ENCODE results near the gene DYNC1I1. TPM values are rescaled to one million over a fixed set of nuclear protein-coding genes. Genes with fewer than 3 reads are reported as not detected.

Gene DYNC1I1
- total RNA-seq, 2 experiments from 2014 or later, result not detected

GRCh38 chr7:96085953-96086352, 313.6 kb downstream of the DYNC1I1 start:
- Mint-ChIP-seq H3K4me3 (no peak overlapping the region), H3K4me1 (ENCODE audit: low read depth) (no peaks in the 10 kb centered on the region), H3K27me3 (ENCODE audit: low read depth) (peaks cover 14% of the 10 kb centered on the region), H3K9me3 (ENCODE audit: insufficient read depth) (no peaks in the 10 kb centered on the region), H3K36me3 (ENCODE audit: low read depth) (no peaks in the 10 kb centered on the region), H3K27ac (no peak overlapping the region)
- ATAC-seq, result no peak
- DNase-seq, result no peak
- POLR2A ChIA-PET, result no interaction called here
- CTCF ChIA-PET, result interaction anchor here (0.8 to 1.3 kb wide), 2 partner anchors 8 to 941 kb away, joined by 4 read pairs; no protein-coding TSS in a partner anchor

- no peak for DNase-seq
- Mint-ChIP-seq H3K27me3 (ENCODE audit: low read depth) (peaks cover 13% of the 10 kb centered on the region), H3K4me1 (ENCODE audit: low read depth) (no peaks in the 10 kb centered on the region), H3K36me3 (ENCODE audit: low read depth) (no peaks in the 10 kb centered on the region), H3K4me3 (no peak overlapping the region), H3K27ac (no peak overlapping the region), H3K9me3 (ENCODE audit: insufficient read depth) (no peaks in the 10 kb centered on the region)
- ChIA-PET CTCF (no interaction called here), POLR2A (no interaction called here)
- no peak for ATAC-seq
Measured at GRCh38 chr7:96088579-96088978, 316.2 kb downstream of the DYNC1I1 start.

DNA sequence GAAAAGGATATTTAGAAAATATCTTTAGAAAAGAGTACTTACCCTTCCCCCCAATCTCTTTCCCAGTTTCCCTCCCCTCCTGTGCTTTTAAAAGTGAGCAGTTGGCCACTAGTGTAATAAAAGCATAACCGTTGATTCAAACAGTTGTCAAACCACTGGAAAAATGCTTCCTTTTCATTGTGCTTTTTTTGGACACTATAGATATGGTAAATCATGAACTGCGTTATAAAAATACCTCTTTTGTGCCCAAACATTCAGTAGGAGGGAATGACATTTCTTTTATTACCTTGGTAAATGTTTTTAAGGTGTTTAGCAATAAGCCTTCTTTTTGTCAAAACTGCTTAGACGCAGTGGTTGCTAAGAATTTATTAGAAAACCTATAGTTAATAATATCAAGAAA, 317.2 kb downstream of the DYNC1I1 start:
- CTCF ChIA-PET, result no interaction called here
- DNase-seq, result no peak
- H3K27me3 Mint-ChIP-seq (ENCODE audit: low read depth), result peaks cover 13% of the 10 kb centered on the region
- no peak overlapping the region for H3K4me3 Mint-ChIP-seq
- no peaks in the 10 kb centered on the region for H3K36me3 Mint-ChIP-seq (ENCODE audit: low read depth)
- no peaks in the 10 kb centered on the region for H3K9me3 Mint-ChIP-seq (ENCODE audit: insufficient read depth)
- POLR2A ChIA-PET, result no interaction called here
- no peak for ATAC-seq
- H3K27ac Mint-ChIP-seq, result no peak overlapping the region
- H3K4me1 Mint-ChIP-seq (ENCODE audit: low read depth), result no peaks in the 10 kb centered on the region

- no peaks in the 10 kb centered on the region for H3K36me3 Mint-ChIP-seq (ENCODE audit: low read depth)
- H3K4me1 Mint-ChIP-seq (ENCODE audit: low read depth), result no peaks in the 10 kb centered on the region
- no peak overlapping the region for H3K4me3 Mint-ChIP-seq
- no peak for DNase-seq
- ChIA-PET CTCF (interaction anchor here (1.0 kb wide), 1 partner anchor 14 kb away, joined by 3 read pairs; no protein-coding TSS in a partner anchor), POLR2A (no interaction called here)
- peaks cover 16% of the 10 kb centered on the region for H3K27me3 Mint-ChIP-seq (ENCODE audit: low read depth)
- no peak for ATAC-seq
- no peak overlapping the region for H3K27ac Mint-ChIP-seq
- no peaks in the 10 kb centered on the region for H3K9me3 Mint-ChIP-seq (ENCODE audit: insufficient read depth)
Measured at GRCh38 chr7:96090756-96091155, 318.4 kb downstream of the DYNC1I1 start.

DNA sequence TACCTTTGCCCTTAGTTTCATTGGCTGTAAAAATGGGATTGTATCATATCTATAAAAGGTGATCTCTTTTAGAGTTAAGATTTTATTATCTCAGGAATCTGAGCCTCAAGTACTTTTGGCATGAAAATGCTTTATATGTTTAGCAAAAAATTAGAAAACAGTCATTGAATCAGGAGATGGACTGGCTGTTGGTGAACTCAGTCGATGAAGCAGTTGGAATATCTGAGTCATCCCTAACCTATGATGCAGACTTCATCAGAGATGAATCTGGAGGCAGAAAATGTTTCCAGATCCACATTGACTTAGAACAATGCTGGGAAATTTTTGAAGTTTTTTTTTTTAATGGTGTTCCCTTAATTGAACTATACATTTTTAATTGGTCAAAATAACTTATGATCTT, 321.1 kb downstream of the DYNC1I1 start:
- H3K27ac Mint-ChIP-seq, result no peak overlapping the region
- CTCF ChIA-PET, result no interaction called here
- no peak for ATAC-seq

DNA sequence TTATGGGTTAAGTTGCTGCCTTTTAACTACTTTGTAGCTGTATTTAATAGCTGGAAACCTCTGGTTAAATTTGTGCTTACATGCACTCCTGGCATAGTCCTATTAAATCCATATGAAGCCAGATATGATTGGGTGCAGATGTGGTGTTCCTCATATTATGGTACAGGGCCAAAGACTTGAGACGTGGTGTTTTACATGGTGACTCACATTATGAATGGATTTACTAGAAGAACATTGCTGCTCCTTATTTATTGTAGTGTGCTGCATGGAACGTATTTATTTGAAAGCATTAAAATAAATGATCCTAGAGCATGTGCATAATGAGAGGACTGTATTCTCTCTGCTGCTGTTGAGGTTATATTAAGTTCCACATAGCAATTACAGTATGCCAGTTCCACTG, 325.5 kb downstream of the DYNC1I1 start:
- H3K27ac Mint-ChIP-seq, result no peak overlapping the region
- ATAC-seq (no peak), DNase-seq (no peak)
- POLR2A ChIA-PET, result no interaction called here
- H3K4me1 Mint-ChIP-seq (ENCODE audit: low read depth), result no peaks in the 10 kb centered on the region
- H3K36me3 Mint-ChIP-seq (ENCODE audit: low read depth), result no peaks in the 10 kb centered on the region
- no peaks in the 10 kb centered on the region for H3K9me3 Mint-ChIP-seq (ENCODE audit: insufficient read depth)
- CTCF ChIA-PET, result no interaction called here
- no peak overlapping the region for H3K4me3 Mint-ChIP-seq
- peaks cover 5% of the 10 kb centered on the region for H3K27me3 Mint-ChIP-seq (ENCODE audit: low read depth)

More for the DNA sequence above, 321.1 kb downstream of the DYNC1I1 start:
- no peak overlapping the region for H3K4me3 Mint-ChIP-seq
- H3K4me1 Mint-ChIP-seq (ENCODE audit: low read depth), result no peaks in the 10 kb centered on the region
- DNase-seq, result no peak
- no peaks in the 10 kb centered on the region for H3K9me3 Mint-ChIP-seq (ENCODE audit: insufficient read depth)
- POLR2A ChIA-PET, result no interaction called here
- H3K27me3 Mint-ChIP-seq (ENCODE audit: low read depth), result peaks cover 12% of the 10 kb centered on the region
- H3K36me3 Mint-ChIP-seq (ENCODE audit: low read depth), result no peaks in the 10 kb centered on the region

DNA sequence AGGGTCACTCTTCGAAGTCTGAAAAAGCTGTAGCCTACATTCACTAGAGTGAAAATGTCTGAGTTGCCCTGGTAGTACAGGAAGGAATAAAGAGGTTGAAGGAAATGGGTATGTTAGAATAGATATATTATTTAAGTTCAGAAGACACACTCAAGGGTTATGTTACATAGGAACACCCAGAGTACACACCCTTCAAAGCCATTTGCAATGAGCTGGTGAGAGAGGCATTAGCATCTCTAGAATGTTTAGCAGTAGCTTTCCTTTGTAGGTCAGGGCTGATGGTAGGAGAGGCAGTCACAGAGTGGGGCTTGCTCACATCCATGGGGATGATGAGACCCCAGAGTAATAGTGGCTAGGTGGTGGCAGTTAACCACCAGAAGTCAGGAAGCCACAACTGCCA, 328.4 kb downstream of the DYNC1I1 start:
- H3K4me1 Mint-ChIP-seq (ENCODE audit: low read depth), result no peaks in the 10 kb centered on the region
- no peak overlapping the region for H3K27ac Mint-ChIP-seq
- ATAC-seq (no peak), DNase-seq (no peak)
- POLR2A ChIA-PET, result no interaction called here
- no peaks in the 10 kb centered on the region for H3K9me3 Mint-ChIP-seq (ENCODE audit: insufficient read depth)
- H3K4me3 Mint-ChIP-seq, result no peak overlapping the region
- CTCF ChIA-PET, result no interaction called here
- no peaks in the 10 kb centered on the region for H3K36me3 Mint-ChIP-seq (ENCODE audit: low read depth)
- no peaks in the 10 kb centered on the region for H3K27me3 Mint-ChIP-seq (ENCODE audit: low read depth)

- no peak for ATAC-seq
- Mint-ChIP-seq H3K4me1 (ENCODE audit: low read depth) (no peaks in the 10 kb centered on the region), H3K9me3 (ENCODE audit: insufficient read depth) (no peaks in the 10 kb centered on the region), H3K27me3 (ENCODE audit: low read depth) (no peaks in the 10 kb centered on the region), H3K4me3 (no peak overlapping the region), H3K36me3 (ENCODE audit: low read depth) (no peaks in the 10 kb centered on the region), H3K27ac (no peak overlapping the region)
- ChIA-PET POLR2A (no interaction called here), CTCF (no interaction called here)
- no peak for DNase-seq
Measured at GRCh38 chr7:96102096-96102811, 329.9 kb downstream of the DYNC1I1 start.

- CTCF ChIA-PET, result no interaction called here
Measured at GRCh38 chr7:96104984-96105383, 332.6 kb downstream of the DYNC1I1 start.

GRCh38 chr7:96111405-96111804, 339.1 kb downstream of the DYNC1I1 start:
- POLR2A ChIA-PET, result no interaction called here
- peaks cover 8% of the 10 kb centered on the region for H3K27me3 Mint-ChIP-seq (ENCODE audit: low read depth)
- H3K36me3 Mint-ChIP-seq (ENCODE audit: low read depth), result no peaks in the 10 kb centered on the region
- no peak for DNase-seq
- no peaks in the 10 kb centered on the region for H3K4me1 Mint-ChIP-seq (ENCODE audit: low read depth)
- CTCF ChIA-PET, result no interaction called here
- no peak overlapping the region for H3K27ac Mint-ChIP-seq
- H3K4me3 Mint-ChIP-seq, result no peak overlapping the region
- no peak for ATAC-seq
- no peaks in the 10 kb centered on the region for H3K9me3 Mint-ChIP-seq (ENCODE audit: insufficient read depth)

More at GRCh38 chr7:96104984-96105383, 332.6 kb downstream of the DYNC1I1 start:
- DNase-seq (no peak), ATAC-seq (no peak)
- H3K27me3 Mint-ChIP-seq (ENCODE audit: low read depth), result peaks cover 4% of the 10 kb centered on the region
- POLR2A ChIA-PET, result no interaction called here
- H3K9me3 Mint-ChIP-seq (ENCODE audit: insufficient read depth), result no peaks in the 10 kb centered on the region
- no peak overlapping the region for H3K4me3 Mint-ChIP-seq
- H3K27ac Mint-ChIP-seq, result no peak overlapping the region
- no peaks in the 10 kb centered on the region for H3K36me3 Mint-ChIP-seq (ENCODE audit: low read depth)
- no peaks in the 10 kb centered on the region for H3K4me1 Mint-ChIP-seq (ENCODE audit: low read depth)

GRCh38 chr7:96114190-96114589, 341.8 kb downstream of the DYNC1I1 start:
- H3K4me3 Mint-ChIP-seq, result no peak overlapping the region
- no peaks in the 10 kb centered on the region for H3K36me3 Mint-ChIP-seq (ENCODE audit: low read depth)
- no peak overlapping the region for H3K27ac Mint-ChIP-seq
- ChIA-PET CTCF (no interaction called here), POLR2A (no interaction called here)
- ATAC-seq (no peak), DNase-seq (no peak)
- no peaks in the 10 kb centered on the region for H3K4me1 Mint-ChIP-seq (ENCODE audit: low read depth)
- peaks cover 8% of the 10 kb centered on the region for H3K27me3 Mint-ChIP-seq (ENCODE audit: low read depth)
- no peaks in the 10 kb centered on the region for H3K9me3 Mint-ChIP-seq (ENCODE audit: insufficient read depth)

DNA sequence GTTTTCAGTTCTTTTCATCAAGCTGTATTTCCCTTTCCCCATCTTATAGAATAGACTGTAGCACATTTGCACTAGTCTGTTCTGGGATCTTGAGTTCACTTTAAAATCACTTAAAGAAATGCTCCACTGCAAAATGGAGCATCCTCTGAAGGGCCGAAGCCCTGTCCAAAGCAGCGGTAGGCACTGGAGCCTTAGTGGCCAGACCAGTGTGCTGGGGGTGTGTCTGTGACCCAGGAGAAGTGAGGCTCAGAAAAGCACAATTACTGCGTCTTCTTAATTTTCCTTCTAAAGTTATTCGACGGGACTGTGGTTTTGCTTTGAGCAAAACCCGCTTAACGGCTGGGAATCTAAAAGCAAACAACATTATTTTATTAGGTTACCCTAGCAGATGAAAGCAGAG, 343.8 kb downstream of the DYNC1I1 start:
- H3K9me3 Mint-ChIP-seq (ENCODE audit: insufficient read depth), result no peaks in the 10 kb centered on the region
- no peaks in the 10 kb centered on the region for H3K4me1 Mint-ChIP-seq (ENCODE audit: low read depth)
- H3K36me3 Mint-ChIP-seq (ENCODE audit: low read depth), result peaks cover 3% of the 10 kb centered on the region
- CTCF ChIA-PET, result no interaction called here
- POLR2A ChIA-PET, result no interaction called here
- H3K27me3 Mint-ChIP-seq (ENCODE audit: low read depth), result peaks cover 2% of the 10 kb centered on the region
- H3K4me3 Mint-ChIP-seq, result no peak overlapping the region
- DNase-seq (no peak), ATAC-seq (no peak)
- no peak overlapping the region for H3K27ac Mint-ChIP-seq

DNA sequence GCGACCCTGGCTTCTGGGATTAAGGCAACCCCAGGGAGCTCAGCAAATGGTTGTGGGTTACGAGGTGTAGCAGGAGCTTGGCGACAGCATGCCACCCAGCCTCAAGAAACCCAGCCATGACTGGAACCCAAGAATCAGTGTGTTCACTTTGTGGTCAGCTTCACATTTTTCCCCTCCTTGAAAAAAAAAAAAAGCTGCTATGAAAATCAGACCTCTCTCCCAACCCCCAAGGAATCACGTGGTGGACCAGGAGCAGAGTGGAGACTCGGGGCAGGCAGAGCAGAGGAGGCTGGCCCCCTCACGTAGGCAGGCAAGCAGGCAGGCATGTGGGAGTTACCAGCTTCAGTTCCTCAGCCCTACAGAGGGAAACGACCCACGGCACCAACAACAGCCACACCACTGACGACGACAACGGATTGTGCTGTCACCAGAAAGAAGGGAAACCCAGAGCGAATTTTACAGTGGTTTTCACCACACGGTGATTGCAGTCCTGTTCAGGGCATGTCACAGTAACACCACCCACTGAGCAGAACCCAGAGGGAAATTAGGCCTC, 346.2 kb downstream of the DYNC1I1 start:
- no peak for ATAC-seq
- CTCF ChIA-PET, result no interaction called here

More for the DNA sequence above, 346.2 kb downstream of the DYNC1I1 start:
- H3K27ac Mint-ChIP-seq, result no peak overlapping the region
- DNase-seq, result no peak
- peaks cover 3% of the 10 kb centered on the region for H3K36me3 Mint-ChIP-seq (ENCODE audit: low read depth)
- POLR2A ChIA-PET, result no interaction called here
- H3K4me1 Mint-ChIP-seq (ENCODE audit: low read depth), result no peaks in the 10 kb centered on the region
- H3K9me3 Mint-ChIP-seq (ENCODE audit: insufficient read depth), result no peaks in the 10 kb centered on the region
- H3K27me3 Mint-ChIP-seq (ENCODE audit: low read depth), result no peaks in the 10 kb centered on the region
- H3K4me3 Mint-ChIP-seq, result no peak overlapping the region
